GM21447 (cell line): Measurements from ENCODE around the gene CNKSR2.

Source experiments
- ATAC-seq: cut with Tn5 transposase; IDR thresholded peaks from one replicate; pipeline ENCODE4 v1.9.1; 2021; ENCODE audit not compliant: unreplicated experiment

The CNKSR2 gene

GRCh38 chrX:21374163-21374993 lies at the start of gene CNKSR2:
TSS of gene CNKSR2 (plus strand) at chrX:21374418. CDS start at chrX:21374898, 480 bp downstream.
- peak; percentile 75 for ATAC-seq

- ATAC-seq, result no peak
Measured at GRCh38 chrX:21354725-21355124, 19.5 kb upstream of the CNKSR2 start.

- ATAC-seq, result no peak
Measured at GRCh38 chrX:21355831-21356230, 18.4 kb upstream of the CNKSR2 start.

- no peak for ATAC-seq
Measured at GRCh38 chrX:21369613-21370012, 4.6 kb upstream of the CNKSR2 start.

GRCh38 chrX:21373001-21373400 lies 1.2 kb upstream of the CNKSR2 start:
- no peak for ATAC-seq

GRCh38 chrX:21373637-21374162 lies 518 bp upstream of the CNKSR2 start:
- ATAC-seq, result peak; percentile 36

GRCh38 chrX:21374994-21375707 lies 933 bp downstream of the CNKSR2 start:
- peak; percentile 23 for ATAC-seq

GRCh38 chrX:21375708-21376009 lies 1.4 kb downstream of the CNKSR2 start:
- ATAC-seq, result no peak

- no peak for ATAC-seq
Measured at GRCh38 chrX:21376636-21377035, 2.4 kb downstream of the CNKSR2 start.

- ATAC-seq, result no peak
Measured at GRCh38 chrX:21379991-21380390, 5.8 kb downstream of the CNKSR2 start.

- no peak for ATAC-seq
Measured at GRCh38 chrX:21382715-21383114, 8.5 kb downstream of the CNKSR2 start.

- ATAC-seq, result no peak
Measured at GRCh38 chrX:21383546-21383945, 9.3 kb downstream of the CNKSR2 start.

- no peak for ATAC-seq
Measured at GRCh38 chrX:21384178-21384577, 10.0 kb downstream of the CNKSR2 start.

- no peak for ATAC-seq
Measured at GRCh38 chrX:21394792-21395191, 20.6 kb downstream of the CNKSR2 start.

- no peak for ATAC-seq
Measured at GRCh38 chrX:21398426-21398825, 24.2 kb downstream of the CNKSR2 start.

GRCh38 chrX:21400408-21401121 lies 26.3 kb downstream of the CNKSR2 start:
- no peak for ATAC-seq

- ATAC-seq, result no peak
Measured at GRCh38 chrX:21408307-21408706, 34.1 kb downstream of the CNKSR2 start.

- ATAC-seq, result no peak
Measured at GRCh38 chrX:21408788-21409187, 34.6 kb downstream of the CNKSR2 start.

- ATAC-seq, result no peak
Measured at GRCh38 chrX:21412029-21412428, 37.8 kb downstream of the CNKSR2 start.

GRCh38 chrX:21412883-21413282 lies 38.7 kb downstream of the CNKSR2 start:
- no peak for ATAC-seq

- ATAC-seq, result no peak
Measured at GRCh38 chrX:21427086-21427485, 52.9 kb downstream of the CNKSR2 start.

GRCh38 chrX:21437036-21437435 lies 62.8 kb downstream of the CNKSR2 start:
- no peak for ATAC-seq
